Measurements from ENCODE around the gene FAM222A. TPM values are rescaled to one million over a fixed set of nuclear protein-coding genes. Genes with fewer than 3 reads are reported as not detected.
A peak's percentile ranks its signal among the peaks of the same experiment; 100 is the strongest.

FAM222A gene
- total RNA-seq, 1 experiment from 2014 or later: 2.8 TPM

DNA sequence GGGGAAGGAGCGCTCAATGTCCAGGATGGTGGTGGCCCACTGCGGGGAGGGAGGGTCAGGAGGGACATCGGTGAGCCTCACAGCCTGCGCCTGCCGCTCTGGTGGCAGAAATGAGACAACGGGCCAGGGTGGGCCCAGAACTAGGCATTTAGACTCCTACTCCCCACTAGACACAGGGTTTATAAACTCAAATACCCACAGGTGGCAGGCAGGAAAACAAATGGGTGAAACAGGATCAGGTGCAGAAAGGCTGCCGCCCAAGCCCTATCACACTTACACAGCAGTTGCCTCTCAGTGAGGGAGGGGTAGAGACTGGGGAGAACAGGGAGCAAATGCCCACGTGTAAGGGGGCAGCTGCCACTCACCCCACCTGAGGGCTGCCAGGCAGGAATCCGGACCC is 73.2 kb downstream of the FAM222A start:
- Histone ChIP-seq H3K9me3 (ENCODE audit: control insufficient read depth, low read depth, low read length) (no peaks in the 10 kb centered on the region), H3K4me2 (ENCODE audit: insufficient read depth, insufficient read length, low read length) (no peak overlapping the region), H2AFZ (ENCODE audit: low read length) (no peak overlapping the region), H3K56ac (ENCODE audit: insufficient read length, low read depth, low read length) (no peak overlapping the region), H3K4ac (ENCODE audit: low read depth, low read length) (no peak overlapping the region), H4K20me1 (ENCODE audit: control insufficient read depth, insufficient read depth, insufficient read length) (no peaks in the 10 kb centered on the region), H3K27ac (ENCODE audit: insufficient read length, low read depth, low read length) (no peak overlapping the region), H3K27me3 (ENCODE audit: insufficient read depth, low read length) (no peaks in the 10 kb centered on the region), H3K23me2 (ENCODE audit: insufficient read length, low read depth, low read length, poor library complexity, severe bottlenecking) (peaks cover 3% of the 10 kb centered on the region), H3K4me1 (ENCODE audit: insufficient read depth, low read length) (no peaks in the 10 kb centered on the region), H4K8ac (replicated peaks; ENCODE audit: insufficient read length, low read depth, low read length) (peak overlapping the region; percentile 60), H3K23ac (ENCODE audit: insufficient read length, low read depth, low read length) (no peak overlapping the region), H3K9ac (ENCODE audit: extremely low read depth, insufficient read length, low read length) (no peak overlapping the region), H3K79me2 (ENCODE audit: insufficient read depth, low read length) (no peaks in the 10 kb centered on the region), H2BK15ac (ENCODE audit: low read depth, low read length) (no peak overlapping the region), H3K18ac (ENCODE audit: insufficient read length, low read depth, low read length) (no peak overlapping the region), H3K14ac (ENCODE audit: insufficient read depth, low read length) (peak overlapping the region; percentile 6; the same call in 1 of the 2 replicates), H3T11ph (ENCODE audit: low read length) (no peak overlapping the region), H2BK120ac (ENCODE audit: low read depth, low read length, poor library complexity, severe bottlenecking) (no peak overlapping the region), H2BK20ac (ENCODE audit: low read depth, low read length, poor library complexity, severe bottlenecking) (no peak overlapping the region), H4K91ac (ENCODE audit: insufficient read length, low read depth, low read length) (no peak overlapping the region), H4K5ac (ENCODE audit: insufficient read length, low read depth, low read length) (no peak overlapping the region), H2BK12ac (ENCODE audit: insufficient read length, low read depth, low read length) (no peak overlapping the region), H2AK5ac (ENCODE audit: insufficient read length, low read length) (no peak overlapping the region), H3K79me1 (ENCODE audit: insufficient read depth, low read depth, low read length, poor library complexity, severe bottlenecking) (no peaks in the 10 kb centered on the region), H2BK5ac (ENCODE audit: insufficient read length, low read length) (no peak overlapping the region)
- Mint-ChIP-seq H3K4me1 (peaks cover 5 to 8% of the 10 kb centered on the region in 2 experiments; a peak in 3 of 4 replicates), H3K9me3 (peaks cover 0 to 3% of the 10 kb centered on the region in 2 experiments; a peak in 1 of 5 replicates), H3K27me3 (ENCODE audit: low read depth) (peaks cover 2% of the 10 kb centered on the region; the same call in 1 of the 2 replicates), H3K4me3 (no peak overlapping the region), H3K36me3 (ENCODE audit: insufficient read depth in 1 of 3, low read depth in 3 of 3) (peaks cover 2 to 18% (median 6%) of the 10 kb centered on the region in 3 experiments; a peak in 3 of 7 replicates), H3K27ac (no peak overlapping the region)
- TF ChIP-seq, protein P1, sequence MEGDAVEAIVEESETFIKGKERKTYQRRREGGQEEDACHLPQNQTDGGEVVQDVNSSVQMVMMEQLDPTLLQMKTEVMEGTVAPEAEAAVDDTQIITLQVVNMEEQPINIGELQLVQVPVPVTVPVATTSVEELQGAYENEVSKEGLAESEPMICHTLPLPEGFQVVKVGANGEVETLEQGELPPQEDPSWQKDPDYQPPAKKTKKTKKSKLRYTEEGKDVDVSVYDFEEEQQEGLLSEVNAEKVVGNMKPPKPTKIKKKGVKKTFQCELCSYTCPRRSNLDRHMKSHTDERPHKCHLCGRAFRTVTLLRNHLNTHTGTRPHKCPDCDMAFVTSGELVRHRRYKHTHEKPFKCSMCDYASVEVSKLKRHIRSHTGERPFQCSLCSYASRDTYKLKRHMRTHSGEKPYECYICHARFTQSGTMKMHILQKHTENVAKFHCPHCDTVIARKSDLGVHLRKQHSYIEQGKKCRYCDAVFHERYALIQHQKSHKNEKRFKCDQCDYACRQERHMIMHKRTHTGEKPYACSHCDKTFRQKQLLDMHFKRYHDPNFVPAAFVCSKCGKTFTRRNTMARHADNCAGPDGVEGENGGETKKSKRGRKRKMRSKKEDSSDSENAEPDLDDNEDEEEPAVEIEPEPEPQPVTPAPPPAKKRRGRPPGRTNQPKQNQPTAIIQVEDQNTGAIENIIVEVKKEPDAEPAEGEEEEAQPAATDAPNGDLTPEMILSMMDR (conservative IDR thresholded peaks at IDR 0.05): no peak
- no CpG with 5 or more reads among the region's 9 CpGs for WGBS (ENCODE audit: extremely low coverage, insufficient read length, low lambda C conversion rate)
- DNase-seq: no peak

All from H9 (cell line).